Measurements from ENCODE around the gene FCSK. TPM values are rescaled to one million over a fixed set of nuclear protein-coding genes. Genes with fewer than 3 reads are reported as not detected.

The FCSK gene
- total RNA-seq, 4 donors from 2014 or later = 20.3 to 40.2 (median 24.5) TPM

DNA sequence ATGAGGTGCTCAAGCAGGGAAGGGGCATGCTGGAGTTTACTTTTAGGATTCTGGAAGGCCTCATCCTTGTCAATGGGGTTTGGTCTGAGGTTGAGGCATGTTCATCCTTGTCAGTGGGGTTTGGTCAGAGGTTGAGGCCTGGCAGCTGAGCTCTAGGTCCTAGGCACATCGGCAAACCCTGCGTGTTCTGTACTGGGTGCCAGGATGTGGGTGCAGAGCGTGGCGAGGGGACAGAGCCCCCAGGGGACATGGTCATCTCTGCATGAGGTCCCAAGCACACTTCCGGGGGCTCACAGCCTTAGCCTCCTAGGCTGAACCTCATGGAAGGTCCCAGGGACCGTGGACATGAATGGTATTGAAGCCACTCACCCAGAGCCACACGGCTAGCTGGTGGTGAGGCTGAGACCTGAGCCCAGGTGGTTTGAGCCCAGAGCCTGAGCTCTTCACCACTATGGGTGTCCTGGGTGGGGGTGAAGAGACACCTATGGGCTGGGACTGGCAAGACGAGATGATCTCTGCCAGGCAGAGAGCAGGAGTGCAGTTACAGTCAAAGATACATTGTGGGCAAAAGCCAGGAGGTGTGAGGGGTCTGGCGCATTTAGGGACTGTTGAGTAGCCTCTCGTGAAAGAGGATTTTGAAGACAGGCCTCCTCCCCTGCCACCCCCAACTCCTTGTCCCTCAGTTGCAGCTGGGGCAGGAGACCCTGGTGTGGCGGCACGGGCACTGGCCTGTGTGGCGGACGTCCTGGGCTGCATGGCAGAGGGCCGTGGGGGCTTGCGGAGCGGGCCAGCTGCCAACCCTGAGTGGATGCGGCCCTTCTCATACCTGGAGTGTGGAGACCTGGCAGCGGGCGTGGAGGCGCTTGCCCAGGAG, 19.3 kb downstream of the FCSK start:
- no peaks in the 10 kb centered on the region for H3K4me1 ChIP-seq
- no peak for DNase-seq
- H3K27ac ChIP-seq = no peak overlapping the region
- peaks cover 9 to 14% of the 10 kb centered on the region in 2 donors for H3K36me3 ChIP-seq
- intact Hi-C loops (cut with DNase I) = no loop called here
- no peaks in the 10 kb centered on the region for H3K9me3 ChIP-seq
- no peaks in the 10 kb centered on the region for H3K27me3 ChIP-seq
- WGBS, 2 donors = 90 to 93% methylated on average over 19 to 21 of the region's 21 CpGs
- H3K4me3 ChIP-seq (replicated peaks in 1 of 3) = no peak overlapping the region
- TF ChIP-seq, protein P1, sequence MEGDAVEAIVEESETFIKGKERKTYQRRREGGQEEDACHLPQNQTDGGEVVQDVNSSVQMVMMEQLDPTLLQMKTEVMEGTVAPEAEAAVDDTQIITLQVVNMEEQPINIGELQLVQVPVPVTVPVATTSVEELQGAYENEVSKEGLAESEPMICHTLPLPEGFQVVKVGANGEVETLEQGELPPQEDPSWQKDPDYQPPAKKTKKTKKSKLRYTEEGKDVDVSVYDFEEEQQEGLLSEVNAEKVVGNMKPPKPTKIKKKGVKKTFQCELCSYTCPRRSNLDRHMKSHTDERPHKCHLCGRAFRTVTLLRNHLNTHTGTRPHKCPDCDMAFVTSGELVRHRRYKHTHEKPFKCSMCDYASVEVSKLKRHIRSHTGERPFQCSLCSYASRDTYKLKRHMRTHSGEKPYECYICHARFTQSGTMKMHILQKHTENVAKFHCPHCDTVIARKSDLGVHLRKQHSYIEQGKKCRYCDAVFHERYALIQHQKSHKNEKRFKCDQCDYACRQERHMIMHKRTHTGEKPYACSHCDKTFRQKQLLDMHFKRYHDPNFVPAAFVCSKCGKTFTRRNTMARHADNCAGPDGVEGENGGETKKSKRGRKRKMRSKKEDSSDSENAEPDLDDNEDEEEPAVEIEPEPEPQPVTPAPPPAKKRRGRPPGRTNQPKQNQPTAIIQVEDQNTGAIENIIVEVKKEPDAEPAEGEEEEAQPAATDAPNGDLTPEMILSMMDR (IDR thresholded peaks at IDR 0.05) = no peak
- no peak for TF ChIP-seq POLR2A (IDR thresholded peaks at IDR 0.05)

DNA sequence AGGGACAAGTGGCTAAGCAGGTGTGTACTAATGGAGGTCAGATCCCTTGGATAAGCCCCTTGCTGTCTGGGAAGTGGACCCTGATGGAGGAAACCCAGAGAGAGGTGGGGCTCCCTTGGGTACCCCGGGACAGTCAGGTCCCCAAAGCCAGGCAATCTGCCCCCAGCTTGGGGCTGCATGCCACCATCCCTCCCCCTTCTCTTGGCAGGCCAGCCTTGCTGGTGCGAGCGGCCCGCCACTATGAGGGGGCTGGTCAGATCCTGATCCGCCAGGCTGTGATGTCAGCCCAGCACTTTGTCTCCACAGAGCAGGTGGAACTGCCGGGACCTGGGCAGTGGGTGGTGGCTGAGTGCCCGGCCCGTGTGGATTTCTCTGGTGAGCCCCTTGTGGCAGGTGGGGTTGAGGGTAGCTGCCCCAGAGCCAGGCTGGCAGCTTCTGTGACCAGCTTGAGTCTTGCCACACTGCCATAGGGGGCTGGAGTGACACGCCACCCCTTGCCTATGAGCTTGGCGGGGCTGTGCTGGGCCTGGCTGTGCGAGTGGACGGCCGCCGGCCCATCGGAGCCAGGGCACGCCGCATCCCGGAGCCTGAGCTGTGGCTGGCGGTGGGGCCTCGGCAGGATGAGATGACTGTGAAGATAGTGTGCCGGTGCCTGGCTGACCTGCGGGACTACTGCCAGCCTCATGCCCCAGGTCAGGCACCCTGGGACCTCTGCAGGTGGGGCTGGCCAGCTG, 20.1 kb downstream of the FCSK start:
- Histone ChIP-seq H3K27me3 (no peaks in the 10 kb centered on the region), H3K9me3 (no peaks in the 10 kb centered on the region), H3K4me3 (replicated peaks in 1 of 3) (no peak overlapping the region), H3K4me1 (no peaks in the 10 kb centered on the region), H3K36me3 (peaks cover 9 to 14% of the 10 kb centered on the region in 2 donors), H3K27ac (no peak overlapping the region)
- 97% methylated on average over 13 to 14 of the region's 22 CpGs for WGBS, 2 donors
- DNase-seq = no peak
- TF ChIP-seq, protein P1 (IDR thresholded peaks at IDR 0.05) = no peak
- TF ChIP-seq POLR2A (IDR thresholded peaks at IDR 0.05) = no peak
- intact Hi-C loops (cut with DNase I) = no loop called here

DNA sequence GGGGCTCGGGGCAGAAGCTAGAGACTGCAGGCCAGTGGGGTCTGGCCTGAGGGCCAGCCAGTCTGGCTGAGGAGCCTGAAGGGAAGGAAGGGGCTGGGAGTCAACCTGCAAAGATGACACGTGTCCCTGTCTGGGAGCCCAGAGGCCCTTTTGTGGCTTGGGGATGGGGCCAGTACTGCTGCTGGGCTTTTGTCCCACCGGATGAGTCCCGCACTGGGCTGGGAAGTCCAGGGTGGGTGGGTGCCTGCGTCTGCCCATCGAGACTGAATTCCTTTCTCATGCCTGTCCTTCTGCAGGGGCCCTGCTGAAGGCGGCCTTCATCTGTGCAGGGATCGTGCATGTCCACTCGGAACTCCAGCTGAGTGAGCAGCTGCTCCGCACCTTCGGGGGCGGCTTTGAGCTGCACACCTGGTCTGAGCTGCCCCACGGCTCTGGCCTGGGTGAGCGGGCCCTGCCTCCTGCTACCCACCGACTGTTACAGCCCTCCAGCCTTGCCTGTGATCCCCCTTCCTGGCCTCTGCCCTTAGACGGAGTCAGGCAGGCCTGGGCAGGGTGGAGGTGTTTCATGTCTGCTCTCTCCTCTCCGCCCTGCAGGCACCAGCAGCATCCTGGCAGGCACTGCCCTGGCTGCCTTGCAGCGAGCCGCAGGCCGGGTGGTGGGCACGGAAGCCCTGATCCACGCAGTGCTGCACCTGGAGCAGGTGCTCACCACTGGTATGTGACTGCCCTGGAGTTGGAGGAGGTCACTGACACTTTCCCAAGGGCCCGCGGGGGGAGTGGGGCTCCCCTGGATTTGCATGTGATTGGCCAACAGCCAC, 20.9 kb downstream of the FCSK start:
- Histone ChIP-seq H3K27ac (no peak overlapping the region), H3K27me3 (no peaks in the 10 kb centered on the region), H3K9me3 (no peaks in the 10 kb centered on the region), H3K36me3 (peaks cover 14 to 20% of the 10 kb centered on the region in 2 donors), H3K4me1 (no peaks in the 10 kb centered on the region), H3K4me3 (replicated peaks in 1 of 3) (no peak overlapping the region)
- WGBS, 2 donors = 89 to 91% methylated on average over 11 to 20 of the region's 24 CpGs
- intact Hi-C loops (cut with DNase I) = no loop called here
- TF ChIP-seq POLR2A (IDR thresholded peaks at IDR 0.05) = no peak
- TF ChIP-seq, protein P1 (IDR thresholded peaks at IDR 0.05) = no peak
- no peak for DNase-seq

DNA sequence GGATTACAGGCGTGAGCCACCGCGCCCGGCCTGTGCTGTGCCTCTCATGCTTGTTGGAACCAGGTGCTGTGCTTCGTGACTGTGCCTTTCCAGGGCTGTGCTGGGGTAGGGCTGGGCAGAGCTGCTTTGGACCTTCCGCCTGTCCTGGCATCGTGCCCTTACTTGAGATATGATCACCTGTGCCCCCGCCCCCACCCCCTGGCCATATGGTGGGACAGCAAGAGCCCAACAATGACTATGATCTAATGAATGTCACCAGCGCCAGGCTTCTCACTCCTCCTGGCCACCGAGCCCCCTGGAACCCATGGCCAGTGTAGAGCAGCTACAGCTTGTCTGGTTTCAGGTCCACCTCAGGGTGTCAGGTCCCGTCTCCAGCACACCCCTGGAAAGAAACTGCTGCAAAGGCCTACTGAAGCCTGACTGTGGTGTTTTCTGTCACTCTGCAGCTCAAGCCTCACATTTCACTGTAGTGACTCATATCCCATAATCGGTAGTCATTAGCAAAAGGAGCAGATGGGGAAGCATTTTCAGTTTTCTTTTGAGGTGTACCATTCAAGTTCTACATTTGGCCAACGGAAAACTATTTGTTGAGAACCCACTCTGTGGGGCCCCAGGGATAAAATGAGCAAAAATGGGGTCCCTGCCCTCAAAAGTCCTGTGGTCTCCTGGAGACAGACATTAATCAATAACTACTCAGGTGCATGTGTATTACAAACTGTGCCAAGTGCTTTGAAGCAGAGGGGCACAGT, 22.1 kb downstream of the FCSK start:
- no peak for DNase-seq
- Histone ChIP-seq H3K27ac (no peak overlapping the region), H3K27me3 (no peaks in the 10 kb centered on the region), H3K9me3 (no peaks in the 10 kb centered on the region), H3K4me3 (replicated peaks in 1 of 3) (no peak overlapping the region), H3K36me3 (peaks cover 24 to 32% of the 10 kb centered on the region in 2 donors), H3K4me1 (no peaks in the 10 kb centered on the region)
- WGBS, 2 donors = 90 to 92% methylated on average over 5 to 12 of the region's 13 CpGs
- TF ChIP-seq, protein P1 (IDR thresholded peaks at IDR 0.05) = no peak
- TF ChIP-seq POLR2A (IDR thresholded peaks at IDR 0.05) = no peak
- intact Hi-C loops (cut with DNase I) = no loop called here
